Uterus (tissue), 2 donors: ENCODE data around the gene SASH1.

ENCODE experiments used
- POLR2A ChIP-seq, 2 donors: fragments of 450-650 bp; IDR thresholded peaks; one replicate each; pipeline ENCODE4 v1.6.1; 2016; ENCODE audit warnings: antibody characterized with exemption in 2 of 2, mild to moderate bottlenecking in 1 of 2, moderate library complexity in 1 of 2
- TF ChIP-seq, protein P1 (sequence below), 4 experiments: fragments of 200-600 bp in 2 of 4; fragments of 450-650 bp in 2 of 4; sonication (generic) in 2 of 4; IDR thresholded peaks; one replicate each; pipeline ENCODE4 v1.5.1; 2016 to 2019; ENCODE audit warnings: antibody characterized with exemption in 4 of 4, mild to moderate bottlenecking in 2 of 4, moderate library complexity in 1 of 4

DNA sequence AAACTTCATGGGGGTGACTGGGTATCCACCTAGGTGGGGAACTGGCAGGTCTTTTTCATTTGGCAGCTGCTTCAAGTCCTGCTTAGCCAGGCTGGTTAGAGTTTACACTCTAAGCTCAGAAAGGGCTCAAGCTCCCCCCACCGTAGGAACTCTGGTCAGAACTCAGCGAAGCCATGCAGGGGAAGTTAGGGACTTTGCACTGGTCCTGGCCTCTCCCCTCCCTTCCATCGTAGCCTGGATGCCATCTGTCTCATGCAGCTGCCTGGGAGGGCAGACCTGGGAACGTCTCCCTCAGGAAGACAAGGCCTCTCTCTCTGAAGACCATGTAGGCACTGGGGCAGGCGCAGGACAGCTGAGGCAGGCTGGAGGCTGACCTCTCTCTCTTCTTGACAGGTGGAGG is 220.4 kb downstream of the SASH1 start:
- TF ChIP-seq, protein P1, sequence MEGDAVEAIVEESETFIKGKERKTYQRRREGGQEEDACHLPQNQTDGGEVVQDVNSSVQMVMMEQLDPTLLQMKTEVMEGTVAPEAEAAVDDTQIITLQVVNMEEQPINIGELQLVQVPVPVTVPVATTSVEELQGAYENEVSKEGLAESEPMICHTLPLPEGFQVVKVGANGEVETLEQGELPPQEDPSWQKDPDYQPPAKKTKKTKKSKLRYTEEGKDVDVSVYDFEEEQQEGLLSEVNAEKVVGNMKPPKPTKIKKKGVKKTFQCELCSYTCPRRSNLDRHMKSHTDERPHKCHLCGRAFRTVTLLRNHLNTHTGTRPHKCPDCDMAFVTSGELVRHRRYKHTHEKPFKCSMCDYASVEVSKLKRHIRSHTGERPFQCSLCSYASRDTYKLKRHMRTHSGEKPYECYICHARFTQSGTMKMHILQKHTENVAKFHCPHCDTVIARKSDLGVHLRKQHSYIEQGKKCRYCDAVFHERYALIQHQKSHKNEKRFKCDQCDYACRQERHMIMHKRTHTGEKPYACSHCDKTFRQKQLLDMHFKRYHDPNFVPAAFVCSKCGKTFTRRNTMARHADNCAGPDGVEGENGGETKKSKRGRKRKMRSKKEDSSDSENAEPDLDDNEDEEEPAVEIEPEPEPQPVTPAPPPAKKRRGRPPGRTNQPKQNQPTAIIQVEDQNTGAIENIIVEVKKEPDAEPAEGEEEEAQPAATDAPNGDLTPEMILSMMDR (IDR thresholded peaks at IDR 0.05): no peak
- no peak for TF ChIP-seq POLR2A (IDR thresholded peaks at IDR 0.05)
